A549 treated with AZD9567 at 1 μM for 4 hours (cell line): Measurements from ENCODE around the gene RBBP9. TPM values are rescaled to one million over a fixed set of nuclear protein-coding genes. Genes with fewer than 3 reads are reported as not detected.

Experiments
- total RNA-seq: library from RNA; stranded (reverse); fragments of 200-300 nt; extraction: Qiagen RNA extraction; gene quantifications from 5 replicates; pipeline ENCODE4 v1.2.3, GENCODE V29; 2022; ENCODE audit not compliant: insufficient read depth

RBBP9 gene
- 11.5 to 14.5 TPM (median 13.4 TPM) in 5 replicates for total RNA-seq

GRCh38 chr20:18496740-18497592 lies at the start of gene RBBP9:
RBBP9 (minus strand) TSS chr20:18497225; CDS start chr20:18497167, 58 bp downstream.

GRCh38 chr20:18507218-18508191 lies 10.5 kb upstream of the RBBP9 start, which contains the start of gene SEC23B:
SEC23B (plus strand) TSS chr20:18507940; CDS start chr20:18510836, 2,896 bp downstream.

GRCh38 chr20:18466894-18467730 lies 29.9 kb downstream of the RBBP9 start, which contains the start of the genes DZANK1 and POLR3F:
DZANK1 (minus strand) TSS chr20:18467030; CDS start chr20:18465358, 1,672 bp downstream.
POLR3F (plus strand) TSS chr20:18467390; CDS start chr20:18467507, 117 bp downstream.

Other genes starting within 250 kb of the RBBP9 start
- gene ZNF133, start 208.7 kb downstream of the RBBP9 start, total RNA-seq: 4.2 to 12.9 TPM (median 11.5 TPM) in 5 replicates
- 2.8 to 6.3 TPM (median 3.1 TPM) in 5 replicates for gene DZANK1, start 30.2 kb downstream of the RBBP9 start, total RNA-seq
- 14.5 to 30.3 TPM (median 16.2 TPM) in 5 replicates for gene POLR3F, start 29.8 kb downstream of the RBBP9 start, total RNA-seq
- gene SEC23B, start 10.7 kb upstream of the RBBP9 start, total RNA-seq: 53.7 to 59.9 TPM (median 55.2 TPM) in 5 replicates
- 119 to 136 TPM (median 125 TPM) in 5 replicates for gene SMIM26, start 70.2 kb upstream of the RBBP9 start, total RNA-seq
- 73.6 to 78.9 TPM (median 78.1 TPM) in 5 replicates for gene DTD1, start 90.8 kb upstream of the RBBP9 start, total RNA-seq